SJSA1 (cell line): Measurements from ENCODE around the gene PGM2L1. TPM values are rescaled to one million over a fixed set of nuclear protein-coding genes. Genes with fewer than 3 reads are reported as not detected.

ENCODE experiments used
- DNase-seq, 2 experiments: peaks; one replicate each; pipeline ENCODE4 v3.0.0-alpha.2; 2015 to 2020; ENCODE audit warnings: low spot score in 2 of 2, low read depth in 1 of 2
- H3K27ac ChIP-seq: fragments of 250-450 bp; sonication (Bioruptor Pico); 2 replicates; pipeline ENCODE4 v1.5.1; 2020; ENCODE audit warnings: mild to moderate bottlenecking, moderate library complexity
- H3K27me3 ChIP-seq: fragments of 250-450 bp; sonication (Bioruptor Pico); replicated peaks from 2 replicates; pipeline ENCODE4 v1.5.1; 2020; ENCODE audit warnings: mild to moderate bottlenecking, moderate library complexity
- H3K36me3 ChIP-seq: fragments of 250-450 bp; sonication (Bioruptor Pico); 2 replicates; pipeline ENCODE4 v1.5.1; 2020; ENCODE audit warnings: mild to moderate bottlenecking
- H3K4me1 ChIP-seq: fragments of 250-450 bp; sonication (Bioruptor Pico); replicated peaks from 2 replicates; pipeline ENCODE4 v1.6.1; 2021; ENCODE audit warnings: mild to moderate bottlenecking
- H3K4me3 ChIP-seq: fragments of 250-450 bp; sonication (Bioruptor Pico); 2 replicates; pipeline ENCODE4 v1.5.1; 2020; ENCODE audit warnings: mild to moderate bottlenecking
- H3K9me3 ChIP-seq: fragments of 250-450 bp; sonication (Bioruptor Pico); replicated peaks from 2 replicates; pipeline ENCODE4 v1.5.1; 2020; ENCODE audit warnings: mild to moderate bottlenecking
- total RNA-seq: library from RNA; depleted of rRNA; stranded (reverse); fragments of >200 nt; shearing (Covaris generic); gene quantifications from 2 replicates; pipeline ENCODE4 v1.2.3, GENCODE V29; 2014; rRNA removed

The PGM2L1 gene
- total RNA-seq, 1 experiment from 2014 or later = 2.0 TPM

- Histone ChIP-seq H3K27me3 (no peaks in the 10 kb centered on the region), H3K27ac (no peak overlapping the region)
- peak in 1 of 2 experiments; percentile 6 for DNase-seq
Measured at GRCh38 chr11:74283580-74284180, 114.6 kb downstream of the PGM2L1 start.

GRCh38 chr11:74282914-74283371, 115.3 kb downstream of the PGM2L1 start:
- no peak for DNase-seq
- H3K27ac ChIP-seq = no peak overlapping the region

More at GRCh38 chr11:74283580-74284180, 114.6 kb downstream of the PGM2L1 start:
- Histone ChIP-seq H3K4me3 (no peak overlapping the region), H3K9me3 (no peaks in the 10 kb centered on the region), H3K36me3 (no peaks in the 10 kb centered on the region), H3K4me1 (peaks cover 11% of the 10 kb centered on the region)

GRCh38 chr11:74282421-74282820, 115.8 kb downstream of the PGM2L1 start:
- no peak for DNase-seq
- no peaks in the 10 kb centered on the region for H3K36me3 ChIP-seq
- H3K27ac ChIP-seq = no peak overlapping the region
- no peaks in the 10 kb centered on the region for H3K27me3 ChIP-seq
- H3K9me3 ChIP-seq = no peaks in the 10 kb centered on the region
- peaks cover 14% of the 10 kb centered on the region for H3K4me1 ChIP-seq
- H3K4me3 ChIP-seq = no peak overlapping the region

More at GRCh38 chr11:74282914-74283371, 115.3 kb downstream of the PGM2L1 start:
- Histone ChIP-seq H3K4me3 (no peak overlapping the region), H3K27me3 (no peaks in the 10 kb centered on the region), H3K36me3 (no peaks in the 10 kb centered on the region), H3K9me3 (no peaks in the 10 kb centered on the region), H3K4me1 (peaks cover 13% of the 10 kb centered on the region)

GRCh38 chr11:74280494-74280893, 117.7 kb downstream of the PGM2L1 start:
- no peak for DNase-seq
- Histone ChIP-seq H3K4me3 (no peak overlapping the region), H3K36me3 (no peaks in the 10 kb centered on the region), H3K4me1 (peaks cover 14% of the 10 kb centered on the region), H3K27me3 (no peaks in the 10 kb centered on the region), H3K9me3 (no peaks in the 10 kb centered on the region), H3K27ac (no peak overlapping the region)

Other genes starting within 250 kb of the PGM2L1 start
- gene C2CD3, start 227.4 kb downstream of the PGM2L1 start, total RNA-seq = 8.9 and 13.9 TPM in 2 replicates
- 24.5 and 33.8 TPM in 2 replicates for gene PPME1, start 227.1 kb downstream of the PGM2L1 start, total RNA-seq
- gene P4HA3, start 86.8 kb downstream of the PGM2L1 start, total RNA-seq = 0.89 TPM in 1 of 2 replicates, not detected in the other
- not detected in 2 replicates for gene KCNE3, start 69.1 kb upstream of the PGM2L1 start, total RNA-seq
- gene LIPT2, start 95.3 kb upstream of the PGM2L1 start, total RNA-seq = 2.3 and 2.4 TPM in 2 replicates
- gene POLD3, start 194.1 kb upstream of the PGM2L1 start, total RNA-seq = 11.2 and 12.7 TPM in 2 replicates